HepG2 (cell line): Measurements from ENCODE around the gene SMIM28. TPM values are rescaled to one million over a fixed set of nuclear protein-coding genes. Genes with fewer than 3 reads are reported as not detected.
A peak's percentile ranks its signal among the peaks of the same experiment; 100 is the strongest.

Source experiments
- FOXA3 ChIP-seq: IDR thresholded peaks from 2 replicates; pipeline ENCODE4 v1.6.1; 2016; ENCODE audit warnings: missing genetic modification reagents, missing compliant biosample characterization
- NR2C2 ChIP-seq: sonication (generic); formaldehyde crosslinking; IDR thresholded peaks from 2 replicates; pipeline ENCODE4 v1.4.0; 2020; ENCODE audit warnings: missing genetic modification reagents, mild to moderate bottlenecking, moderate library complexity, borderline replicate concordance
- NR2F1 ChIP-seq, 2 experiments: fragments of 450-650 bp in 1 of 2; formaldehyde crosslinking in 1 of 2; IDR thresholded peaks; 2 replicates each; pipeline versions ENCODE4 v1.5.0 to v1.6.1; 2016 to 2020; ENCODE audit warnings: mild to moderate bottlenecking in 1 of 2, missing compliant biosample characterization in 1 of 2, missing genetic modification reagents in 1 of 2, moderate library complexity in 1 of 2
- SP1 ChIP-seq, 2 experiments: fragments of 450-650 bp in 1 of 2; sonication (generic) in 1 of 2; formaldehyde crosslinking in 1 of 2; IDR thresholded peaks; 2 replicates each; pipeline versions ENCODE4 v1.4.0 to v1.6.1; 2016 to 2020; ENCODE audit warnings: missing genetic modification reagents in 1 of 2
- UBTF ChIP-seq: sonication (generic); formaldehyde crosslinking; IDR thresholded peaks from 2 replicates; pipeline ENCODE4 v1.4.0; 2020; ENCODE audit warnings: mild to moderate bottlenecking, missing genetic modification reagents
- ZBTB4 ChIP-seq: sonication (generic); formaldehyde crosslinking; IDR thresholded peaks from 2 replicates; pipeline ENCODE4 v1.4.0; 2020; ENCODE audit warnings: missing genetic modification reagents, mild to moderate bottlenecking, borderline replicate concordance
- ZBTB44 ChIP-seq: sonication (generic); formaldehyde crosslinking; IDR thresholded peaks from 2 replicates; pipeline ENCODE4 v1.4.0; 2020; ENCODE audit warnings: missing genetic modification reagents
- ZNF597 ChIP-seq: sonication (generic); formaldehyde crosslinking; IDR thresholded peaks from 2 replicates; pipeline ENCODE4 v1.5.0; 2020; ENCODE audit warnings: missing genetic modification reagents
- ZNF879 ChIP-seq: sonication (generic); formaldehyde crosslinking; IDR thresholded peaks from 2 replicates; pipeline ENCODE4 v1.8.1; 2023; ENCODE audit warnings: missing genetic modification reagents
- ZSCAN9 ChIP-seq: IDR thresholded peaks from 2 replicates; pipeline ENCODE4 v1.6.1; 2016; ENCODE audit warnings: borderline replicate concordance
- polyA plus RNA-seq, 8 experiments: library from polyadenylated mRNA; depleted of rRNA in 3 of 8; stranded (reverse) in 7 of 8; unstranded in 1 of 8; fragments of >200 nt; fragmentation: Illumina TruSeq in 4 of 8; extraction: Trizol in 4 of 8; gene quantifications; 2 replicates each; pipeline versions ENCODE4 v1.2.1 to v1.2.3, GENCODE V29; 2011 to 2016; ENCODE audit warnings: low read depth in 4 of 8, missing spikeins in 1 of 8, mixed read lengths in 1 of 8; ENCODE audit not compliant: insufficient read depth in 1 of 8
- total RNA-seq, 5 experiments: library from RNA; depleted of rRNA; stranded (reverse); fragments of >200 nt; fragmentation: Illumina TruSeq; extraction: Trizol; gene quantifications; 2 replicates each; pipeline ENCODE4 v1.2.3, GENCODE V29; 2016; ENCODE audit warnings: low read depth in 1 of 5

Gene SMIM28
- total and polyA plus RNA-seq, 2 of the 13 experiments (the other 11 are each of a cell fraction or from before 2014, with no cell fraction given): not detected

GRCh38 chr6:138404666-138405337 is 27.1 kb downstream of the SMIM28 start (continued):
- TF ChIP-seq ZBTB44 (CRISPR knock-in tag): no peak
- no peak for TF ChIP-seq NR2F1 (CRISPR knock-in tag; IDR thresholded peaks at IDR 0.05)
- TF ChIP-seq ZSCAN9 (CRISPR knock-in tag): no peak
- TF ChIP-seq ZBTB4 (CRISPR knock-in tag): peak; percentile 58
- no peak for TF ChIP-seq ZNF879 (CRISPR knock-in tag)
- no peak for TF ChIP-seq UBTF (CRISPR knock-in tag)
- TF ChIP-seq NR2C2 (CRISPR knock-in tag): no peak
- no peak for TF ChIP-seq SP1 (IDR thresholded peaks at IDR 0.05)
- no peak for TF ChIP-seq SP1 (CRISPR knock-in tag; IDR thresholded peaks at IDR 0.05)
- TF ChIP-seq FOXA3 (CRISPR knock-in tag): no peak
- TF ChIP-seq ZNF597 (CRISPR knock-in tag): no peak
